ENCODE data around the gene FBXO42. TPM values are rescaled to one million over a fixed set of nuclear protein-coding genes. Genes with fewer than 3 reads are reported as not detected.

The FBXO42 gene
- total and polyA plus RNA-seq, 9 of the 15 experiments (the other 6 are each of a cell fraction or from before 2014, with no cell fraction given): 7.2 to 24.8 (median 17.4) TPM

DNA sequence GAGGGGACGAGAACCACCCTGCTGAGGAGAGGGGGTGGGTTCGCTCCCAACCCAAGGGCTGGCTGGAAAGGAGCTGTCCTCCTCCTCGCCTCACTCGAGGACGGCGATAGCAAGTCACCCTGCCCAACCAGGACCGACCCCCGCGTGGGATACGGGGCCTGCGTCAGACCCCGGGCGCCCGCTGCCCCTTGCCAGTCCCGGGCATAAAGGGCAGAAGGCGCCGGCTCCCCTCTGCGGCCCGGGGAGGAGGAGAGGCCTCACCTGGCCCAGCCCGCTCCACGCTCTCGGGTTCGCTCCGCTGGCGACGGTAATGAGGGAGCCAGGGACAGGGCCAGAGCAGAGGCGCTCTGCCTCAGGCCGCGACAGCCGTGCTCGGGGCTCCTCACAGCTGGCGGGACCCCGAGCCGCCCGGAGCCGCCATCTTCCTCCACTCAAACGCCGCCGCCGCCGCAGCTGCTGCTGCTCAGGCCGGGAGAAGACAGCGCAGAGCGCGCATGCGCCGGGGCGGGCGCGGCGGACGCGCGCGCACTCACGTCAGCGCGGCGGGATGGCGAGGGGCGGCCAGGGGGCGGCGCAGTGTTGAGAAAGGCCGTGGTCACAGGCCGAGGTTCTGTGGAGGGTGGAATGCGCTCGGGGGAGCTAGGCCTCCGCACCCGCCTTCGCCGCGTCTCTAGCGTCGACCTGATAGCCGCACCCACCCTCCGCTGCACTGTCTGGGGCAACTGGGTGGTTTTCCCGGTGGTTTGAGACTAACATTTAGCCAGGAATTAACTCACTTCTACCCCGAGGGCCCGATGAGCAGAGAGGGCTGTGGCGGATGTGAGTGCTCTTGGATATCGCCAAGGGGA lies at the start of gene FBXO42 (continued):
- TF ChIP-seq FOXP1 (CRISPR knock-in tag; IDR thresholded peaks at IDR 0.05) (peak; percentile 90; the same call in 1 of the 2 replicates), CHCHD3 (CRISPR knock-in tag; IDR thresholded peaks at IDR 0.05) (no peak), ZNF507 (tag; conservative IDR thresholded peaks at IDR 0.05) (no peak), USF1 (CRISPR knock-in tag; IDR thresholded peaks at IDR 0.05) (peak; percentile 54), POU5F1 (IDR thresholded peaks at IDR 0.05; ENCODE audit: borderline replicate concordance, low read depth, low read length, partially characterized antibody) (no peak), HNRNPL (IDR thresholded peaks at IDR 0.05; ENCODE audit: low read depth, low read length) (peak; percentile 93), SNIP1 (IDR thresholded peaks at IDR 0.05; ENCODE audit: low read depth) (no peak), RBM15 (IDR thresholded peaks at IDR 0.05; ENCODE audit: insufficient read depth, low read length) (no peak), RAD51 (IDR thresholded peaks at IDR 0.05; ENCODE audit: borderline replicate concordance, low read depth) (no peak), MCM2 (IDR thresholded peaks at IDR 0.05; ENCODE audit: low read depth) (no peak), HNRNPLL (IDR thresholded peaks at IDR 0.05; ENCODE audit: low read depth, low read length, poor library complexity, severe bottlenecking) (peak; percentile 81), MECOM (CRISPR knock-in tag; IDR thresholded peaks at IDR 0.05) (no peak), ZNF124 (CRISPR knock-in tag; IDR thresholded peaks at IDR 0.05) (no peak), MAFF (IDR thresholded peaks at IDR 0.05; ENCODE audit: low read length) (no peak), DIDO1 (tag; IDR thresholded peaks at IDR 0.05; ENCODE audit: low read depth) (no peak), ZNF274 (IDR thresholded peaks at IDR 0.05; ENCODE audit: borderline replicate concordance, low read depth, low read length) (no peak), PCBP1 (IDR thresholded peaks at IDR 0.05; ENCODE audit: low read depth, low read length, poor library complexity, severe bottlenecking) (peak; percentile 78), SMARCA5 (IDR thresholded peaks at IDR 0.05) (no peak)
- TF ChIP-seq, protein P1, sequence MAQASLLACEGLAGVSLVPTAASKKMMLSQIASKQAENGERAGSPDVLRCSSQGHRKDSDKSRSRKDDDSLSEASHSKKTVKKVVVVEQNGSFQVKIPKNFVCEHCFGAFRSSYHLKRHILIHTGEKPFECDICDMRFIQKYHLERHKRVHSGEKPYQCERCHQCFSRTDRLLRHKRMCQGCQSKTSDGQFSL (CRISPR knock-in tag; IDR thresholded peaks at IDR 0.05): no peak
- TF ChIP-seq, protein P1 (tag; IDR thresholded peaks at IDR 0.05): no peak; a peak in 1 of 4 replicates
- TF ChIP-seq, protein P2, sequence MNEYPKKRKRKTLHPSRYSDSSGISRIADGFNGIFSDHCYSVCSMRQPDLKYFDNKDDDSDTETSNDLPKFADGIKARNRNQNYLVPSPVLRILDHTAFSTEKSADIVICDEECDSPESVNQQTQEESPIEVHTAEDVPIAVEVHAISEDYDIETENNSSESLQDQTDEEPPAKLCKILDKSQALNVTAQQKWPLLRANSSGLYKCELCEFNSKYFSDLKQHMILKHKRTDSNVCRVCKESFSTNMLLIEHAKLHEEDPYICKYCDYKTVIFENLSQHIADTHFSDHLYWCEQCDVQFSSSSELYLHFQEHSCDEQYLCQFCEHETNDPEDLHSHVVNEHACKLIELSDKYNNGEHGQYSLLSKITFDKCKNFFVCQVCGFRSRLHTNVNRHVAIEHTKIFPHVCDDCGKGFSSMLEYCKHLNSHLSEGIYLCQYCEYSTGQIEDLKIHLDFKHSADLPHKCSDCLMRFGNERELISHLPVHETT (CRISPR knock-in tag; conservative IDR thresholded peaks at IDR 0.05 in 1 of 2, IDR thresholded peaks at IDR 0.05 in 1 of 2): peak in 1 of 2 experiments; percentile 77; a peak in 2 of 4 replicates
- TF ChIP-seq, protein P3, sequence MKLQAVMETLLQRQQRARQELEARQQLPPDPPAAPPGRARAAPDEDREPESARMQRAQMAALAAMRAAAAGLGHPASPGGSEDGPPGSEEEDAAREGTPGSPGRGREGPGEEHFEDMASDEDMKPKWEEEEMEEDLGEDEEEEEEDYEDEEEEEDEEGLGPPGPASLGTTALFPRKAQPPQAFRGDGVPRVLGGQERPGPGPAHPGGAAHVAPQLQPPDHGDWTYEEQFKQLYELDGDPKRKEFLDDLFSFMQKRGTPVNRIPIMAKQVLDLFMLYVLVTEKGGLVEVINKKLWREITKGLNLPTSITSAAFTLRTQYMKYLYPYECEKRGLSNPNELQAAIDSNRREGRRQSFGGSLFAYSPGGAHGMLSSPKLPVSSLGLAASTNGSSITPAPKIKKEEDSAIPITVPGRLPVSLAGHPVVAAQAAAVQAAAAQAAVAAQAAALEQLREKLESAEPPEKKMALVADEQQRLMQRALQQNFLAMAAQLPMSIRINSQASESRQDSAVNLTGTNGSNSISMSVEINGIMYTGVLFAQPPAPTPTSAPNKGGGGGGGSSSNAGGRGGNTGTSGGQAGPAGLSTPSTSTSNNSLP (IDR thresholded peaks at IDR 0.05; ENCODE audit: borderline replicate concordance, low read depth, low read length): no peak

Measured in K562 (cell line).